VCaP (cell line): Measurements from ENCODE around the gene TOB1.

Experiments
- H3K27ac ChIP-seq: fragments of 450-650 bp; 2 replicates; pipeline ENCODE4 v1.5.1; 2017
- CTCF ChIP-seq: fragments of 450-650 bp; conservative IDR thresholded peaks from 2 replicates; pipeline ENCODE4 v1.5.1; 2017; ENCODE audit warnings: mild to moderate bottlenecking, moderate library complexity

The TOB1 gene

GRCh38 chr17:50822550-50822949, 43.6 kb downstream of the TOB1 start:
- no peak for TF ChIP-seq CTCF
- H3K27ac ChIP-seq = no peak overlapping the region

GRCh38 chr17:50820651-50821050, 45.5 kb downstream of the TOB1 start:
- TF ChIP-seq CTCF = no peak

GRCh38 chr17:50818921-50819657, 47.1 kb downstream of the TOB1 start:
- no peak for TF ChIP-seq CTCF
- H3K27ac ChIP-seq = no peak overlapping the region

More at GRCh38 chr17:50820651-50821050, 45.5 kb downstream of the TOB1 start:
- no peak overlapping the region for H3K27ac ChIP-seq

GRCh38 chr17:50818261-50818660, 47.9 kb downstream of the TOB1 start:
- no peak overlapping the region for H3K27ac ChIP-seq
- TF ChIP-seq CTCF = no peak

GRCh38 chr17:50817838-50818237, 48.3 kb downstream of the TOB1 start:
- no peak for TF ChIP-seq CTCF

GRCh38 chr17:50816771-50817751, 49.1 kb downstream of the TOB1 start:
- H3K27ac ChIP-seq = no peak overlapping the region
- peak; percentile 52; the same call in 1 of the 2 replicates for TF ChIP-seq CTCF

More at GRCh38 chr17:50817838-50818237, 48.3 kb downstream of the TOB1 start:
- no peak overlapping the region for H3K27ac ChIP-seq

- no peak for TF ChIP-seq CTCF
- no peak overlapping the region for H3K27ac ChIP-seq
Measured at GRCh38 chr17:50816271-50816670, 49.9 kb downstream of the TOB1 start.
